Measurements from ENCODE around the gene NOL3.

The NOL3 gene

DNA sequence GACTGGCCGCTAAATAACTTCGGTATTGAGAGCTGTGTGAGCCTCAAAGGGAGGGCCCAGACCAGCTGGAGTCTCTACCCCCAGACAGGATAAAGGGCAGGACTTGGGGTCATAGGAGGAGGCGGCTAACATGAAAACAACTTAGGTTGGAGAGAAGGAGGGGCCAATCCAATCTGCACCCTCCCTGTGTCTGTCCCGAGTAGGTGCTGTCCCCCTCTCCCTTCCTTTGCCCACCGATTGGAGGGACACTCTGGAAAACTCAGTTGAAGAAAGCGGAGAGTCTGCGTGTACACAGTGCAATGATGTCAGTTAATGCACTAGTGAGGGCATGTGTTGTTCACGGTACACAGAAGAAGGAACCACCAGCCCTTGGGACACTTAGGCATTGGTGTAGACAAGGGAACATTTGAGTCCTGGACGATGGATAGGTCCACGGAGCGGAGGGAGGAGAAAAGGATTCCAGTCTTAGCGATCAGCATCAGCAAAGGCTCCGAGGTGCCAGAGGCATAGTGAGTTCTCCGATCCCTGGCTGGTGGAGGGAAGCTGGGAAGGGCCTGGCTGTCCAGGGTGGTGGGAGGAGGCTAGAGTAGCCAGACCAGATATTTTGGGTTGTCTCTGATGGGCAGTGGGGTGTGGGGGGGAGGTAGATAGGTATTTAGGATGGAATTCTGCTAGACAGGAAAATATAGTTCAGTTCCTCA, 761 bp downstream of the NOL3 start:
- peak in 3 of 4 experiments; percentile 41 to 57 (median 46) for DNase-seq

DNA sequence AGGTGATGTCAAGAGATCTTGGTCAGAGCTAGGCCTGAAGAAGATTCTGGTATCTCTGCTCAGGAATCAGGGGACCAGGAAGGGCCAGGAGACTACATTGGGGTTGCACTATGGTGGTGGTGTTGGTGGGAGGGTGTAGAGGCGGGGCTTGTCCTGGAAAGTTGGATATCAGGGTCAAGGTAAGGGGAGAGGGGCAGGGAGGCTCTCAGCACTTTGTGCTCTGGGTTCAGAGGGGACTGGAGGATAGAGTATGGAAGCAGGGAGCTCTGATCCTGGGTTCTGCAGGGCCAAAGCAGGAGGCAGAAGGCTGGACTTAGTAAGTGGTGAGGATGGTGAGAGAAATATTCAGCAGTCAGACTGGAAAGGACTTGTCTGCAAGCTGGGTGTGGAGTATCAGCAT, 3.0 kb downstream of the NOL3 start:
- DNase-seq: no peak

DNA sequence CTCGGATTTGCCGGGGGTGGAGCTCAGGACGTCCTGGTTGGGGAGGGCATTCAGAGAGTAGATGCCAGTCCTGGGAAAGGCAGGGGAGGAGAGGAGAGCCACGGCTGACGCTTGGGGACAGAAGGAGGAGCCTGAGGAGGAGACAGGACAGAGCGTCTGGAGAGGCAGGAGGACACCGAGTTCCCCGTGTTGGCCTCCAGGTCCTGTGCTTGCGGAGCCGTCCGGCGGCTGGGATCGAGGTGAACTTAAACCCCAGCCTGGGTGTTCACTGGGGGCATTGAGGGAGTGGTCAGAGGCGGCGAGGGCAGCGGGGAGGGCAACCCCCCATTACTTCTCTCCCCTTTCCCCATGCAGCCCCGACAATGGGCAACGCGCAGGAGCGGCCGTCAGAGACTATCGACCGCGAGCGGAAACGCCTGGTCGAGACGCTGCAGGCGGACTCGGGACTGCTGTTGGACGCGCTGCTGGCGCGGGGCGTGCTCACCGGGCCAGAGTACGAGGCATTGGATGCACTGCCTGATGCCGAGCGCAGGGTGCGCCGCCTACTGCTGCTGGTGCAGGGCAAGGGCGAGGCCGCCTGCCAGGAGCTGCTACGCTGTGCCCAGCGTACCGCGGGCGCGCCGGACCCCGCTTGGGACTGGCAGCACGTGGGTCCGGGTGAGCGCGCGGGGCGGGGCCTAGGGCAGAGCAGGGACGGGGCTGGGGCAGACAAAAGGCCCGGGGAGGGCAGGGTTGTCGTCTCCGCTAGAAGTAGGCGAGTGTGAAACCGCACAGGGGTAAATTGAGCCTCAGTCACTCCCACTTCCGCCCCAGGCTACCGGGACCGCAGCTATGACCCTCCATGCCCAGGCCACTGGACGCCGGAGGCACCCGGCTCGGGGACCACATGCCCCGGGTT, 3.7 kb downstream of the NOL3 start:
- peak; percentile 71 to 89 (median 81) for DNase-seq

DNA sequence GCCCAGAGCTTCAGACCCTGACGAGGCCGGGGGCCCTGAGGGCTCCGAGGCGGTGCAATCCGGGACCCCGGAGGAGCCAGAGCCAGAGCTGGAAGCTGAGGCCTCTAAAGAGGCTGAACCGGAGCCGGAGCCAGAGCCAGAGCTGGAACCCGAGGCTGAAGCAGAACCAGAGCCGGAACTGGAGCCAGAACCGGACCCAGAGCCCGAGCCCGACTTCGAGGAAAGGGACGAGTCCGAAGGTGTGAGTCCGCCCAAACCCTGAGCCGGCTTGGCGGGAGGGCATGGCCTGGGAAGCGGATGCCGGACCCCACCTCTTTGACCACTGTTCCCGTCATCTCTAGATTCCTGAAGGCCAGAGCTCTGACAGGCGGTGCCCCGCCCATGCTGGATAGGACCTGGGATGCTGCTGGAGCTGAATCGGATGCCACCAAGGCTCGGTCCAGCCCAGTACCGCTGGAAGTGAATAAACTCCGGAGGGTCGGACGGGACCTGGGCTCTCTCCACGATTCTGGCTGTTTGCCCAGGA, 4.4 kb downstream of the NOL3 start:
- DNase-seq: no peak

DNA sequence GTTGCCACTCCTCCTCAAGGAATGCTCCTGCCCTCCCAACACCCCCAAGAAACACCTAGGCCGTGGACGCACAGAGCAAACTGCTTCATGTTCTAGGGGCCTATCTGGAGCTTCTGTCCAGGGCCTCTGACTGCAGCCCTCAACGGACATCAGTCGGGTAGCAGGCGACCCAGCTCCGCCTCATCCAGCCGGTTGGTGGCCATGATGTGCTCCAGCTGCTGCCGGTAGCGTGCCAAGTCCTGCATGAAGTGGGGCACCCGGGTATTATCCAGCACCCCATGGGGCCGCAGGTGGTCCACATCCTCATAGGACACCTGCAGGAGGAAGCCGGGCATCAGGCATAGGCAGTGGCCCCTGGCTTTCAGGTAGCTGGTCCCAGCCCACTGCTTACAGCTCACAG, 6.3 kb downstream of the NOL3 start:
- no peak for DNase-seq

DNA sequence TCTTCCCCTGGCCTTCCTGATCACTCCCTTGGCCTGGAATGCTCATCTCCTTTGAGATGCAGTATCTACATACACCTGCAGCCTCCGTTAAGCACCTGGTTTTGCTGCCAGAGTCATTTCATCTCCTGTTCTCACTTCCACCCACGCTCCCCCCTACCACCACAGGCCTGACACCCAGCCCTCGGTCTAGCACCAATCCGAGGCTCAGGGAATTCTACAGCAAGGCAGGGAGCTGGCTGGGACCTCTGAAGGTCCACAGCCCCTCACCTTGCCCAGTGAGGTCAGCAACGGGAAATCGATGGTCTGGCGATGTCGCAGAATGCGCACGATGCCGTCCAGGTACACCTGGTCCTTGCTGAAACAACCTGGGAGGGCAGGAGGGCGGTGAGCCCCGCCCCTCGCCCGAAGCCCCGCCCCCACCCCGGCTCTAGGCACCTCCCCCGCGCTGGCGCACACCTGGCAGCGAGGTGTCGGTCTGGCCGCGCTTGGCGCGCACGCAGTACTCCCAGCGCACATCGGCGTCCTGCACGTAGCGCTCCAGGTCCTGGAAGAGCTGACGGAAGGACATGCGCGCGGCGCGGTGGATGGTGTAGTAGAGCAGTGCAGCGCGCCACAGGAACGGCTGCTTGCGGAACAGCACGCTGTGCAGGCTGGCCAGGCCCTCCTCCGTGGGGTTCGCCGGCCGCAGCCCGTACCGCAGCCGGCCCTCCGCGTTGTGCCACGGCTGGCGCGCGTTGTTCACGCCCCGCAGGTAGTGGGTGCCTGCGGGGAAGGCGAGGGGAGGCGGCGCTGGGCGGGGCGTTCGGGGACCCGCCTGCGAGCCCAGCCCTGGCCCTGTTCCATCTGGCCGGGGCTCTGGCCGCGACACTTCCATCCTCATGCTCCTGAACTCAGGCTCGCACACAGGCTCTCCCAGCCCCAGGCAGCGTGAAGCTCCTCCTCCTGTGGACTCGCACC, 7.7 kb downstream of the NOL3 start:
- peak; percentile 51 to 81 (median 68) for DNase-seq

DNA sequence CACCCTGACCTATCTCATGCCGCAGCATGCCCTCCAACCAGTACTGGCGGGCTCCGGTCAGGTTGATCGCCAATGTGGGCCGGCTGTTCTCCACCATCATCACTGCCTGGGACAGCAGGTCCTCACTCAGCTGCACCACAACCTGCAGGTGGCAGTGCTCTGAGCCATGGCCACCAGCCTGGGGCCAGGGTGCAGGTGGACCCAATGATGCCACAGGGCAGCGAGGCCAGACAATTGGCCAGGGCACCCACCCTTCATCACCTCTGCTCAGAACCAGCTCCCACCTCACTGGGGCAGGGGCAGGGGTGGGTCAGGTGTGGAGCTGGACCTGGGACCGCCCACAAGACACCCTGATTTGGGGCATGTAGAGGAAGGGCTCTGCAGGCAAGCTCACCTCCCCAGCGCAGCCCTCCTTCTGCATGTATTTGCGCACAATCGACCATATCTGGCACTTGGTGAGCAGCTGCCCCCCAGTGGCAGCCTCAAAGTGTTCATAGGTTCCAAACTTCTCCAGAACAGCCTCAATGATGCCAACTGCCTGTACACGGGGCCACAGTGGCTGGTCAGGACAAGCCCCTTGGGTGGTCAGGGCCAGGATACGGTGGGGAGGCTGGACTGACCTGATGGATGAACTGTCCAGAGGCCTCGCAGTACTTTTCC, 9.2 kb downstream of the NOL3 start:
- DNase-seq: no peak

DNA sequence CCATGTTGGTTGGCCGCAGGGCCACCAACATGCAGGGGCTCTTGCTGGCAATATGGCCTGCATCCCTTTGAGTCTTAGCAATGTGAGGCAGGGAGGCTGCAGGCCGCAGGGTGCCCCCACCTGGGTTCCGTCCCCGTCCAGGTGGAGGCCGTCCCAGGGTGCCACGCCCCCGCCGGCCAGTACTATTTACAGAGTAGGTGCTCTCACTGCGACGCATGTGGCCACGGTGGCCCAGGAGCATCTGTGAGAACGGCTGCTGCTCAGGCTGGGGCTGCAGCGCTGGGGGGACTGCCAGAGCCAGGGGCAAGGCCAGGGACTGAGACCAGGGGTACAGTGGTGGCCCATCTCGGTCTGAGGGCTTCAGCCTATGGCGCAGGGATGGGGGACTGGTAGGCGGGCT, 9.8 kb downstream of the NOL3 start:
- no peak for DNase-seq

DNA sequence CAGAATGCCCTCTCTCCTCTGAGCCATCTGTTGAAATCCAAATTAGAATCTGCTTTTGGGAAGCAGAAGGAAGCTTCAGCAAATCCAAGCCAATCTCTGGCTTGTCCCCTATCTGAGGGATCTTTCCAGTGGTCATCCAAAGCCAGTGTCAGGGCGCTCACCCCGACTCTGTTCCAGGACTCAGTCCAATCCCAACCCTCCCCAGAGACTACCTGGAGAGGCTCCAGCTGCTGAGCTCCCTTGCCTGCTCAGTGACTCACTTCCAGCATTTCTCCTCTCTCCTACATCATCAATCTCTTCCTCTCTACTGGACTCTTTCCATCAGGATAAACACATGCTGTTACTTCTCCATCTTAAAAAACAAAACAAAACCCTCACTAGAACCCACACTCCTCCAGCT, 11.0 kb downstream of the NOL3 start:
- peak in 2 of 4 experiments; percentile 29 to 47 for DNase-seq

DNA sequence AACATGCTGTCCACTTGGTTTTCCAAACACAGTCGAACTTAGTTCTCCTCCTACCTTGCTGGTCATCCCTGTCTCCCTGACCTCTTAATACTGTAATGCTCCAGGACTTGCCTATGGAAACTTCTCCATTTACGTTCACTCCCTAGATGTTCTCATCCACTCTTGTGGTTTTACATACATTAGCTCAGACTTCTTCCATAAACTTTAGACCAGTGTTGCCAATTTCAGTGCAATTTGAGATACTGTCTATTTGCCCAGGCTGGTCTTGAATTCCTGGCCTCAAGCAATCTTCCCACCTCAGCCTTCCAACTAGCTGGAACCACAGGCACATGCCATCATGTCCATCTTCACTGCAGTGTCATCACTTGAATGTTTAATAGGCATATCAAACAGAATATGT, 11.9 kb downstream of the NOL3 start:
- DNase-seq: peak in 1 of 4 experiments; percentile 36

DNA sequence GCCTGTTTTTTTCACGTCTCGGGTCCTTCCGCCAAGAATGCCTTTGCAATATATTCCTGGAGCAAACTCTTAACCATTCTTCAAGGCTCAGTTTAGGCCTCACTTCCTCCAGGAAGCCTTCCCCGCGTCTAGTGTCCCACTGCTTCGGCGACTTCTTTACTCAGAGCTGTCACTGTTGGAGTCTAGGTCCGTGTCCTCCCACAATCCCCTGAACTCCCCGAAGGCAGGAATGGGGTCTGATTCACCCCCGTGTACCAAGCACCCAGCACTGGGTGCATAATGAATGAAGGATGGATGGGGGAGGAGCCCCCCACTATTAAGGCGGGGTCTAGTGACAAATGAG, 12.9 kb downstream of the NOL3 start:
- DNase-seq: no peak

DNA sequence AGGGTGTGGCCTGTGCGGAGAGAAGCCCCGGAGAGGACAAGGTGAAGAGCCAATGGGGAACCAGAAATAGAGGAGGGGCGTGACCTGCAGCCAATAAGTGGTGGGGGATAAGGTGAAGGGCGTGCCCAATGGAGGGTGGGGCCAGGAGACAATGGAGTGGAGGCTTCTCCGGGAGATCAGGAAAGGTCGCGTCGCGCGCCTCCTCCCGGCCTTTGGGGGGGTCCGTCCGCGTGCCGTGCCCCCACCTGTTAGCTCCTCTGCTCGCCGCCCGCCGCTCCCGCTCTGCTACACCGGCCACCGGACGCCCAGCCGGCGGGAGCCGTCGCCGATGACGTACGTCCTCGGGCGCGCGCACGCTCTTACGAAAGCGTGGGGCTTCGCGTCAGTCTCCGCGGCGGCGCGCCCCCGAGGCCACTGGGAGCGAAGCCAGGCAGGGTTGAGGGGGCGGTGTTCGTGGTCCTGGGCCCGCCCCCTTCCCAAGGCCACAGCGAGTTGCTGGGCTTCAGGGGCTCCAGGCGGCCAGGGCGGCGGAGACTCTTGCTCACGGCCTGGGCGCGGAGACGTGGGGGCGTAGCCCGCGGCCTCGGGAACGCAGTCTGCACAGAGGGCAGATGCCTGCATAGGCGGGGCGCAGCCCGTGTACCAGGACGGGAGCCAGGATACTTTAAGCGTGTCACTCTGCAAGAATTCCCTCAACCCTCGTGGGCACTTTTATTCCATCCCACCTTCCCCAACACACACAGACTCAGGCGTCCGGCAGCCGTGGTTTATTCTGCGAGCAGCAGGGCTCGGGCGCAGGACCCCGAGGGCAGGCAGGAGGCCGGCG, 13.5 kb downstream of the NOL3 start, which contains the start of gene MATCAP1:
MATCAP1 (minus strand) TSS at position 337 of the 826 bp plus-strand sequence. CDS start 3,353 bp downstream, outside the sequence.
- peak; percentile 94 to 97 (median 96) for DNase-seq

DNA sequence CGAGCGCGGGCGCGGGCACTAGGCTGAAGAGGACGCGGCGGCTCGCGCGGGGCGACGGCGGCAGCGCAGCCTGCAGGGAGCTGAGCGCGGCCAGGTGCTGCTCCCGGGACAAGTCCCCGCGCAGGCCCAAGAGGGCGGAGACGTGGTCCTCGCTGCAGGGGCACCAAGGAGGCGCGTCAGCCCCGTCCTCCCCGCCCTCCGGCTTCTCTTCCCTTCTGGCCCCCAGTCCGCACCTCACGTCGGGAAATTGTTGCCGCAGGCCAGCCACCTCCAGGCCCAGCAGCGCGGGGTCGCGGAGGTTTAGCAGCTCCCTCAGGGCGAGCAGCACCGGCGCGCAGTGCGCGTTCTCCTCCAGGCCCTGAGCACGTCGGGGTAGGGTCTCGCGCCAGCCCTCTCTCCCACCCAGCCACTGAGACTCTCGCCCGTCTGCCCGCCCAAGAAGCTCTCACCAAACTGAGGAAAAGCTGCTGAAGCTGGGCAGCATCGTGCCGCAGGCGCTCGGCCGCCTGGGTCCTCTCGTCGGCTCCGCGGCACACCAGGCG, 14.2 kb downstream of the NOL3 start:
- no peak for DNase-seq

DNA sequence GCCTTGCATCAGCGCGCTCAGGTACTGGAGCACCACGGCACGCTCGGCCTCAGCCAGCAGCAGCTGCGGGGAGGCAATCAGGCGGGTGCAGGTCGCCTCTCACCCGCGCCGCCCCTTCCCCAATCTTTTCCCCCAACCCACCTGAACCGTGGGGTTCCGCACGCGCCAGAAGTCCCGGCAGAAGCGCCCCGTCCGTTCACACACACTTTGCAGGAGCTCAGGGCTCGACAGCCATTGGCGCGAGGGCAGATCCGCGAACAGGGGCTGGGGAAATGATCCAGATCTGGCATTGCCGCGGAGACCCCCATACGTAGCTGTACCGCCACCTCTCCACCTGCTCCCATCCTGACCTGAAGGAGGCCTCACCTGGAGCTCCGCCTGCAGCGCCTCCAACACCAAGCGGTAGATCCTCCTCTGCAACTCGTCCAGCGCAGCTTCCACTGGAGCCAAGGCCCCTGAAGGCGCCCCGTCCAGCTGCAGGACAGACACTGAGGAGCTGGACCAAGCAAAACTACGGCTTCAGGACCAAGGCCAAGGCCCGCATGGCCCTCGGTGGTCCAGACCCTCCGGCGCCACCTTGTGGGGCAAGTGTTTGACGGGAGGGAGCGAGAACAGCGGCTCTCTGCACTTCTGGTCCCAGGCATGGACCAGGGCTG, 14.8 kb downstream of the NOL3 start:
- peak; percentile 94 to 96 (median 95) for DNase-seq

DNA sequence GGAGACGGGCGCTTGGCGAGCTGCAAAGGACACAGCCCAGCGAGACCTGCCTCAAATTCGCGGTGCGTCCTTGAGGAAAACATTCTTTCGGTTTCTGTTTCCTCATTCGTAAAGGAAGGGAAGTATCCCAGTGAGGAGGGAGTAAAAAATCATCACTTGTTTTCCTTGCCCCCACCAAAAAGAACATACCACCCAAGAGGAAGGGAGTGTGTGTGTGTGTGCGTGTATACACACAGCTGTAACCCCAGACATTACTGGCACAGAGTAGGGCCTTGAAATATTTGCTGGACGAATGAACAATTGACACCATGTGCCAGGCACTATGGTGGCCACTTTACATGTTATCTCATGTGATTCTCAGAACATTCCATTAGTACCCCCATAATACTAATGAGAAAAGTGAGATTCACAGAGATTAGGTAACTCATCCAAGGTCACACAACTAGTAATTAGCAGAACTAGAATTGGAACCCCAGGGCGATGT, 15.4 kb downstream of the NOL3 start:
- DNase-seq: no peak

DNA sequence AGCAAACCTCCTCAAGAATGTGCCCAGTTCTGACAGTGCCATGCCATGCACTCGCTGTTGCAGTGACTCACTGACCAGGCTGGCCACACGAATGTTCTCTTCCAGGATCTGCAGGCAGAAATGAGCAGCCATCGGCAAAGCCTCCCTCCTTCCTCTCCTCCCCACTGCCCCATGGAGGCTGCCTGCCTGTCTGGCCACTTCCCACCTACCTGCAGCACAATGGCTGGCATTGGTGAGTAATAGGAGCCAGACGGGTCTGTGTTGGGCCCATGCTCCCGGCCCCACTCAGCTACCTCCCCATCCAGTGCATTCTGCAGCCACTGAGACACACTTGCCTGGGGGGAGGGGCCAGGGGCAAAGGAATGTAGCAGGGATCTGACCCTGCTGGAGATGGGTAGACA, 16.2 kb downstream of the NOL3 start:
- DNase-seq: no peak

DNA sequence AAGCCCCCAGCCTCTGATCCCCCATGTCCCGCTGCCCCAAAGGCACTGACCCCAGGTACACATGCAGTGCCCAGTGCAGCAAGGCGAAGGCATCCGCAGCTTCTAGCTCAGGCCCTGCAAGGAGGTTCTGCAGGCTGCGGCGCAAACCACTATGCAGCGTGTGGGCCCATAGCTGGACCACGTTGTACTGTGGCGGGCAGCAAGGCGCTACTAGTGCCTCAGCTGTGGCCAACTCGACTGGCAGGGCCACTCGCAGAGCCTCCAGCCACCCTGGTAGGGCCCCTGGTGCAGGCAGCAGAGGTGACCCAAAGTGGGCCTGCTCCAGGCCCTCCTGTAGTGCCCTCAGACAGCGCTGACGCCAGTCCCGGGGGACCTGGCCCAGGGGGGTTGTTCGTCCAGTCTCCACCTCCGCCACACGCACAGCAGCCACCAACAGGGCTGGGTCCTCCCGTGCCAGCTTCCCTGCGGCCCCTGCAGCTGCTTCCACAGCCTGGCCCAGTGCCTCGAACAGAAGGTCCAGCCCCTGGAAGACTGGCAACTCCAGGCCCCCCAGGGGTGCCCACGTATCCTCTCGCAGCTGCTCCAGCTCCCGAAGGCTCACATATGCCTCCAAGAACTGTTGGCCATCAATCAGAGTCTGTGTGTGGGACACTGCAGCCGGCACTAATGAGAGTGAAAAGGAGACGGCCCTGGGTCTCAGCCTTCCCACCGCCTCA, 17.0 kb downstream of the NOL3 start:
- no peak for DNase-seq

DNA sequence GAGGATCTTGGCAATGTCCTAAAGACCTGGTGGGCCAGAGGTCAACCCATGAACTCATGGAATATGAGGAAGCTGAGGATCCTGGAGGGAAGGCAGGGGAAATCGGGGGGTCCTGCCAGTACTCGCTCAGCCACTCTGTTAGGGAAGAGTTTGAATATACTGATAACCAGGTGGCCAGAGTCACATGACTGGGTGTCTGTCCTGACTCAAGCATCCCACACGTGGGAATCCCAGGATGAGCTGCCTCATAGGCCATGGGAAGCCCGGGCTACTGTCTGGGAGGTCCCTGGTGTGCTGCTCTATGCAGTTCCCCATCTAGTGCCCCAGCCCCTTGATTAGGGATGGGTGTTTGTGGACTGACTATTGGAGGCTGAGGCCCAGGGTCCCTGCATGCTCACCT, 18.0 kb downstream of the NOL3 start:
- no peak for DNase-seq

DNA sequence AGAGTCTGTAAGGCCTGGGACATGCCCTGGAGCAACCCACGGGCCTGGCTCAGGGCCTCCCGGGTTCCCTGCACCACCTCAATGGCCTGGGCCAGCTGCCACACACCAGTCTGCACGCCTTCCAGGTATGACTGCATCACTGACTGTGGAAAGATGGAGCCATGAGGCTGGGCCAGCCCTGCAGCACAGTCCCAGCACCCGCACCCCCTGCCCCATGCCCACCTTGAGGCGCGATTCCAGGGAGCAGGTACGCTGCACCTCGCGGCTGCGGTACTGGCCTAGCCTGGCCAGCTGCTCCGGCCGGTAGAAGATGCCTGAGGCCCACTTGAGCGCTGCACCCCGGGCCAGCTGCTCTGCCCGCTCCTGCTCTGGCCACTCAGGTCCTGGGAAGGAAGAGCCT, 18.5 kb downstream of the NOL3 start:
- no peak for DNase-seq
